HEK293T (cell line): ENCODE results near the gene TRIM10.
"Not testable (repeated sequence)": the region's sequence is repeated elsewhere in the genome, so short reads cannot be mapped to it uniquely, and the experiment has no call there.

ENCODE experiments used
- CTCF ChIA-PET: fragments of 350-600 bp; formaldehyde crosslinking; extraction: SDS; loops from one replicate; lab custom pipeline; 2021; ENCODE audit warnings: antibody characterized with exemption, inconsistent platforms; lab: Yijun Ruan, JAX
- POLR2A ChIA-PET: fragments of 350-600 bp; formaldehyde crosslinking; extraction: SDS; loops from one replicate; lab custom pipeline; 2020; ENCODE audit warnings: antibody characterized with exemption, inconsistent platforms; lab: Yijun Ruan, JAX
- DNase-seq: peaks from one replicate; pipeline ENCODE4 v3.0.0; 2012; ENCODE audit warnings: mixed read lengths; ENCODE audit errors: extremely low spot score
- ARNT ChIP-seq: fragments of 450-650 bp; IDR thresholded peaks from 2 replicates; pipeline ENCODE4 v1.6.1; 2017; ENCODE audit warnings: mild to moderate bottlenecking
- BHLHE40 ChIP-seq: fragments of 450-650 bp; IDR thresholded peaks from 2 replicates; pipeline ENCODE4 v1.6.1; 2016; ENCODE audit warnings: mild to moderate bottlenecking, moderate library complexity, borderline replicate concordance
- CTBP1 ChIP-seq: fragments of 450-650 bp; IDR thresholded peaks from 2 replicates; pipeline ENCODE4 v1.6.1; 2016; ENCODE audit warnings: borderline replicate concordance
- ELF4 ChIP-seq: fragments of 450-650 bp; IDR thresholded peaks from 2 replicates; pipeline ENCODE4 v1.6.1; 2017; ENCODE audit warnings: antibody characterized with exemption
- FOXA1 ChIP-seq: fragments of 450-650 bp; IDR thresholded peaks from 2 replicates; pipeline ENCODE4 v1.6.1; 2016; ENCODE audit warnings: mild to moderate bottlenecking
- FOXK2 ChIP-seq: fragments of 450-650 bp; IDR thresholded peaks from 2 replicates; pipeline ENCODE4 v1.6.1; 2016; ENCODE audit warnings: mild to moderate bottlenecking
- FOXM1 ChIP-seq: fragments of 450-650 bp; IDR thresholded peaks from 2 replicates; pipeline ENCODE4 v1.6.1; 2017; ENCODE audit warnings: mild to moderate bottlenecking, borderline replicate concordance
- HDGF ChIP-seq: fragments of 450-650 bp; IDR thresholded peaks from 2 replicates; pipeline ENCODE4 v1.6.1; 2017; ENCODE audit warnings: antibody characterized with exemption, borderline replicate concordance
- L3MBTL2 ChIP-seq: fragments of 450-650 bp; conservative IDR thresholded peaks from 2 replicates; pipeline ENCODE4 v1.6.1; 2016; ENCODE audit warnings: mild to moderate bottlenecking
- LEF1 ChIP-seq: fragments of 450-650 bp; IDR thresholded peaks from 2 replicates; pipeline ENCODE4 v1.6.1; 2017; ENCODE audit warnings: mild to moderate bottlenecking, borderline replicate concordance
- NFRKB ChIP-seq: fragments of 450-650 bp; IDR thresholded peaks from 2 replicates; pipeline ENCODE4 v1.6.1; 2016; ENCODE audit warnings: mild to moderate bottlenecking, moderate library complexity
- SP1 ChIP-seq: fragments of 450-650 bp; IDR thresholded peaks from 2 replicates; pipeline ENCODE4 v1.6.1; 2017
- SUZ12 ChIP-seq: fragments of 450-650 bp; IDR thresholded peaks from 2 replicates; pipeline ENCODE4 v1.6.1; 2016; ENCODE audit warnings: mild to moderate bottlenecking
- TARDBP ChIP-seq: fragments of 450-650 bp; IDR thresholded peaks from 2 replicates; pipeline ENCODE4 v1.6.1; 2016
- ZNF384 ChIP-seq: fragments of 450-650 bp; IDR thresholded peaks from 2 replicates; pipeline ENCODE4 v1.6.1; 2016
- TF ChIP-seq, protein P1 (sequence below): fragments of 450-650 bp; IDR thresholded peaks from 2 replicates; pipeline ENCODE4 v1.6.1; 2016

TRIM10 gene

DNA sequence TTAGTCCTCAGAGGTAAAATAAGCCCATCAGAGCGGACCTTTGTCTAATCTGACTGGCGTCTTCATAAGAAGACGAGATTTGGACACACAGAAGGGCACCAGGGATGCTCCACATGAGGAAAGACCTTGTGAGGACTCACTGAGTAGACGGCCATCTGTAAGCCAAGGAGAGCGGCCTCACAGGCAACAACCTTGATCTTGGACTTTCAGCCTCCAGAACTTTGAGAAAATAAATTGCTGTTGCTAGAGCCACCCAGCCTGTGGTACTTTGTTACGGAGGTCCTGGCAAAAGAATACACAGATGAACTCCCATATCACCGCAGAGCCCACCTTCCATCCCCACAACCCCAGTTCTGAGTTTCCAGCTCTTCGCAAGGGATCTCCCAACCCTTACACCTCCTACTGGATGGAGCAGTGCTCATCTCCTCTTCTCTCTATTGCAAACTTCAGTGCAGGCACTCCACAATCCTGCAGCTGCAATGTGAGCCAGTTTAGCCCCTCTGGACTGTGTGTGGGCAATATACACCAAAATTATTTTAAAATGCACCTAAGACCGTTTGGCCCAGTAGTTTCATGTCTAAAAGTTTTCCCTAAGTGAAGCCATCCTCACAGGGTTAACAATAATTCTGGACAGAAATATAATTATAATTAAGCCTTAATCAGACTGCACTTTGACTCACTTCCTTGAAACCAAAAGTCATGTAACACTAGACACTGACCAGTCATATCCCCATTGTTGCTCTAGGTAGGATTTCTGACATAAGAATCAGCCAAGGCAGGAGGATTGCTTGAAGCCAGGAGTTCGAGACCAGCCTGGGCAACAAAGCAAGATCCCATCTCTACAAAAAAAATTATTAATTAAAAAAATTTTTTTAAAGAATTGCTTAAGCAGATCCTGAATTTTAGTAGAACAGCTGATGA is 39.3 kb downstream of the TRIM10 start:
- DNase-seq = no peak
- ChIA-PET POLR2A (interaction anchor here (1.1 to 1.5 kb wide), 2 partner anchors 20 to 61 kb away, joined by 3 to 5 read pairs; partner anchors contain the start of gene POLR1H), CTCF (interaction anchor here (1.9 kb wide), 1 partner anchor 10 kb away, joined by 18 read pairs; no protein-coding TSS in a partner anchor)
- TF ChIP-seq BHLHE40 (no peak), SUZ12 (no peak), FOXM1 (no peak), ARNT (no peak), CTBP1 (no peak), FOXK2 (no peak), ELF4 (no peak), TARDBP (no peak), LEF1 (no peak), L3MBTL2 (no peak), ZNF384 (no peak), SP1 (no peak), NFRKB (no peak)

DNA sequence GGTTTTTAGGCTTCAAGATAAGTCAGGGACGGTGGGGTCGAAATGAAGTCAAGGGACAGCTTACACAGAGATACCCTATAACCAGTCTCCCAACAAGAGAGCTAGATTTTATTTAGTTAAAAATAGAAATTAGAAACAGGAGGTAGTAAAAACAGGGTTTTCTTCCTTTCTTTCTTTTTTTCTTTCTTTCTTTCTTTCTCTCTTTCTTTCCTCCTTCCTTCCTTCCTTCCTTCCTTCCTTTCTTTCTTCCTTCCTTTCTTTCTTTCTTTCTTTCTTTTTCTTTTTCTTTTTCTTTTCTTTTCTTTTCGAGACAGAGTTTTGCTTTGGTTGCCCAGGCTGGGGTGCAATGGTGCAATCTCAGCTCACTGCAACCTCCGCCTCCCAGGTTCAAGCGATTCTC is 42.3 kb downstream of the TRIM10 start:
- DNase-seq = not testable (repeated sequence)
- CTCF ChIA-PET = interaction anchor here (1.9 kb wide), 1 partner anchor 14 kb away, joined by 5 read pairs; no protein-coding TSS in a partner anchor
- POLR2A ChIA-PET = interaction anchor here (1.2 kb wide), 1 partner anchor 17 kb away, joined by 4 read pairs; no protein-coding TSS in a partner anchor

DNA sequence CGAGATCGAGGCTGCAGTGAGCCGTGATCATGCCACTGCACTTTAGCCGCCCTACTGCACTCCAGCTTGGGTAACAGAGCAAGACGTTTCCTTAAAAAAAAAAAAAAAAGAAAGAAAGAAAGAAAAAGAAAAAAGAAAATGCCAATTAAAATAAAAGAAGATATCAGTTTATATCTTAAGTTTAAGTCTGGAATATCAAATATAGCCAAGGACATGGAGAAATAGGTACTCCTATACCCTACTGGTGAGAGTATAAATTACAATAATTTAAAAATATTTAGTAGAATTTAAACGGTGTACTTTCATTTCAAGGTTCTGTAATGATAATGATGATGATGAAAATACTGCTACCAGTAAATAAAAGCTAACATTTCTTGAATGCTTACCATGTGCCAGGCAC is 44.3 kb downstream of the TRIM10 start:
- TF ChIP-seq HDGF (no peak), TARDBP (no peak), ZNF384 (no peak), ELF4 (no peak), L3MBTL2 (no peak), FOXA1 (no peak)
- no peak for DNase-seq
- POLR2A ChIA-PET = no interaction called here
- CTCF ChIA-PET = no interaction called here

DNA sequence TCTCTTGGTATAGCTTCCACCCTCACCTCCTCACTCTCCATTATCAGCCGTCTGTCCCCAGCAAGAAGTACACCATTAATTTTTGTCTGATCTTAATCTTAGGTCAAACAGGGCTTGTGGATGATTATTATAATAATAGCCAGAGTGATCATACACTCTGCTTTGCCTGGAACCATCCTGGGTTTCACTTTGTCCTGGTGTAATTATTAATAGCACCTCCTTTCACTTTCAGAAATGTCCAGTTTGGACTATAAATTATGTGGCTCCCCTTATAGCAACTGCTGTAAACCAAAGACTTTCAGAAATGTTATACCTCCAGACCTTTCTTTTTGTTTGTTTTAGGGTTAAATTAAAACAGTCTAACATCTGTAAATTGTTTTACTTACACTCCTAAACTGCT is 47.2 kb downstream of the TRIM10 start:
- no peak for TF ChIP-seq ZNF384
- no peak for TF ChIP-seq BHLHE40
- no peak for TF ChIP-seq CTBP1
- TF ChIP-seq, protein P1, sequence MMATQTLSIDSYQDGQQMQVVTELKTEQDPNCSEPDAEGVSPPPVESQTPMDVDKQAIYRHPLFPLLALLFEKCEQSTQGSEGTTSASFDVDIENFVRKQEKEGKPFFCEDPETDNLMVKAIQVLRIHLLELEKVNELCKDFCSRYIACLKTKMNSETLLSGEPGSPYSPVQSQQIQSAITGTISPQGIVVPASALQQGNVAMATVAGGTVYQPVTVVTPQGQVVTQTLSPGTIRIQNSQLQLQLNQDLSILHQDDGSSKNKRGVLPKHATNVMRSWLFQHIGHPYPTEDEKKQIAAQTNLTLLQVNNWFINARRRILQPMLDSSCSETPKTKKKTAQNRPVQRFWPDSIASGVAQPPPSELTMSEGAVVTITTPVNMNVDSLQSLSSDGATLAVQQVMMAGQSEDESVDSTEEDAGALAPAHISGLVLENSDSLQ = no peak
- no peak for TF ChIP-seq SP1
- TF ChIP-seq HDGF = no peak
- no peak for TF ChIP-seq FOXA1
- TF ChIP-seq SUZ12 = no peak
- no peak for TF ChIP-seq FOXM1
- TF ChIP-seq NFRKB = no peak
- no peak for TF ChIP-seq ELF4
- TF ChIP-seq FOXK2 = no peak
- no peak for TF ChIP-seq TARDBP
- no peak for TF ChIP-seq LEF1
- TF ChIP-seq L3MBTL2 = no peak
- TF ChIP-seq ARNT = no peak
- ChIA-PET POLR2A (interaction anchor here (1.2 to 1.4 kb wide), 2 partner anchors 12 to 53 kb away, joined by 3 read pairs; partner anchors contain the start of gene POLR1H), CTCF (interaction anchor here (0.7 to 1.7 kb wide), 3 partner anchors 12 to 18 kb away, joined by 3 to 7 read pairs (median 3); no protein-coding TSS in a partner anchor)
- DNase-seq = no peak

DNA sequence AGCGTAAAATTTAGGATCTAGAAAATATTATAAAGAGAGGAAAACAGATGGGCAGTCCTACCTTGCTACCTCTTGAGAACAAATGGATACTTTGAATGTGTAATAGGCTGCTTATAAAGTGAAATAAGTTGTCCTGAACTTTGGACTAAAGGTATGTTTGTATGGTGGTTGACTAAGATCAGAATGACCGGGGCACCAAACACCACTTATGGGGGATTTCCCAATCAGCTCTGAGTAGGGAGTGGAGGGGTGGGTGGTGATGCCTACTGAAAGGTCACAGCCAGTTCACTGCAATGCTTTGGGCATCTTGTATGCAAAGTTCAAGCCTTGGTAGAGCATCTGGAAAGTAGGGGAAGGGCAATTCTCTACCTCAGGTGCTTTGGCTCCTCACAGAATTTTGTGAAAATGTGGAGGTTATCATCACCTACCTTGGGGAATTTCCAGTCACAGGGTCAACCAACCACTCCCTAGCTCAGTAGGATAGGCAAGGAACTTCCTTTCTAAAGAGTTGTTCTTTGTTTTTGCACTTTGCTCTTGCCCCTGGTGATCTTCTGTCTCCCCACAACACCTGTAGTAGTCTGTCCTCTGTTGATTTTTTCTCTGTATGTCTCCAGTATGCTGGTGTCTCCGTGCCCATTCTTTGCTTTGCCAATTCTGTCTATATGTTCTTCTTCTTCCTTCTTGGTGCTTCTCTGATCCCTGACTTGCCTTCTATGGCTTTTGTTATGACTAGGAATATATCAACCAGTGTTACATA is 47.8 kb downstream of the TRIM10 start, which contains the start of gene TRIM31:
Gene TRIM31 (minus strand): TSS at position 88 of the 757 bp plus-strand sequence. CDS start 285 bp downstream, outside the sequence.
- ChIA-PET POLR2A (interaction anchor here (1.4 kb wide), 1 partner anchor 52 kb away, joined by 3 read pairs; the partner anchor contains the start of gene POLR1H), CTCF (interaction anchor here (0.7 to 0.9 kb wide), 2 partner anchors 13 to 18 kb away, joined by 3 read pairs; no protein-coding TSS in a partner anchor)
- DNase-seq = no peak
- TF ChIP-seq HDGF = no peak
- TF ChIP-seq FOXA1 = no peak
- no peak for TF ChIP-seq CTBP1
- TF ChIP-seq L3MBTL2 = no peak
- no peak for TF ChIP-seq ZNF384
- TF ChIP-seq FOXM1 = no peak
- no peak for TF ChIP-seq ARNT
- no peak for TF ChIP-seq NFRKB
- TF ChIP-seq, protein P1 = no peak
- TF ChIP-seq LEF1 = no peak
- no peak for TF ChIP-seq TARDBP
- TF ChIP-seq FOXK2 = no peak
- TF ChIP-seq ELF4 = no peak
- TF ChIP-seq BHLHE40 = no peak
- no peak for TF ChIP-seq SP1
- TF ChIP-seq SUZ12 = no peak
